ENCODE measurements around the gene ATP5IF1.
A peak's percentile ranks its signal among the peaks of the same experiment; 100 is the strongest.

The ATP5IF1 gene

GRCh38 chr1:28235755-28236655 is at the start of gene ATP5IF1:
Gene ATP5IF1 (plus strand): TSS chr1:28236124. CDS start chr1:28236184, 60 bp downstream.
- DNase-seq (ENCODE audit: low read depth): peak; percentile 90

GRCh38 chr1:28190337-28190979 is 45.5 kb upstream of the ATP5IF1 start:
- DNase-seq (ENCODE audit: low read depth): no peak

- DNase-seq (ENCODE audit: low read depth): no peak
Observed at GRCh38 chr1:28190996-28191645, 44.8 kb upstream of the ATP5IF1 start.

- DNase-seq (ENCODE audit: low read depth): no peak
Observed at GRCh38 chr1:28193701-28194161, 42.2 kb upstream of the ATP5IF1 start.

- DNase-seq (ENCODE audit: low read depth): no peak
Observed at GRCh38 chr1:28194326-28195035, 41.4 kb upstream of the ATP5IF1 start.

GRCh38 chr1:28195780-28196179 is 40.1 kb upstream of the ATP5IF1 start:
- no peak for DNase-seq (ENCODE audit: low read depth)

- DNase-seq (ENCODE audit: low read depth): no peak
Observed at GRCh38 chr1:28196330-28196729, 39.6 kb upstream of the ATP5IF1 start.

GRCh38 chr1:28197682-28198415 is 38.1 kb upstream of the ATP5IF1 start:
- DNase-seq (ENCODE audit: low read depth): no peak

GRCh38 chr1:28199328-28200233 is 36.3 kb upstream of the ATP5IF1 start:
- DNase-seq (ENCODE audit: low read depth): peak; percentile 15

- DNase-seq (ENCODE audit: low read depth): no peak
Observed at GRCh38 chr1:28200234-28200873, 35.6 kb upstream of the ATP5IF1 start.

GRCh38 chr1:28205243-28205642 is 30.7 kb upstream of the ATP5IF1 start:
- DNase-seq (ENCODE audit: low read depth): no peak

- peak; percentile 40 for DNase-seq (ENCODE audit: low read depth)
Observed at GRCh38 chr1:28208818-28209441, 27.0 kb upstream of the ATP5IF1 start.

GRCh38 chr1:28209700-28210099 is 26.2 kb upstream of the ATP5IF1 start:
- no peak for DNase-seq (ENCODE audit: low read depth)

GRCh38 chr1:28213315-28213714 is 22.6 kb upstream of the ATP5IF1 start:
- DNase-seq (ENCODE audit: low read depth): no peak

- DNase-seq (ENCODE audit: low read depth): no peak
Observed at GRCh38 chr1:28229089-28229488, 6.8 kb upstream of the ATP5IF1 start.

- DNase-seq (ENCODE audit: low read depth): no peak
Observed at GRCh38 chr1:28229996-28230395, 5.9 kb upstream of the ATP5IF1 start.

GRCh38 chr1:28232558-28233263 is 3.2 kb upstream of the ATP5IF1 start, which contains the start of gene DNAJC8:
Gene DNAJC8 (minus strand): TSS chr1:28233029. CDS start chr1:28232998, 31 bp downstream.
- peak; percentile 96 for DNase-seq (ENCODE audit: low read depth)

- no peak for DNase-seq (ENCODE audit: low read depth)
Observed at GRCh38 chr1:28233264-28233606, 2.7 kb upstream of the ATP5IF1 start.
